Measurements from ENCODE around the gene PLBD2.
"Not testable (repeated sequence)": the region's sequence is repeated elsewhere in the genome, so short reads cannot be mapped to it uniquely, and the experiment has no call there.

PLBD2 gene

DNA sequence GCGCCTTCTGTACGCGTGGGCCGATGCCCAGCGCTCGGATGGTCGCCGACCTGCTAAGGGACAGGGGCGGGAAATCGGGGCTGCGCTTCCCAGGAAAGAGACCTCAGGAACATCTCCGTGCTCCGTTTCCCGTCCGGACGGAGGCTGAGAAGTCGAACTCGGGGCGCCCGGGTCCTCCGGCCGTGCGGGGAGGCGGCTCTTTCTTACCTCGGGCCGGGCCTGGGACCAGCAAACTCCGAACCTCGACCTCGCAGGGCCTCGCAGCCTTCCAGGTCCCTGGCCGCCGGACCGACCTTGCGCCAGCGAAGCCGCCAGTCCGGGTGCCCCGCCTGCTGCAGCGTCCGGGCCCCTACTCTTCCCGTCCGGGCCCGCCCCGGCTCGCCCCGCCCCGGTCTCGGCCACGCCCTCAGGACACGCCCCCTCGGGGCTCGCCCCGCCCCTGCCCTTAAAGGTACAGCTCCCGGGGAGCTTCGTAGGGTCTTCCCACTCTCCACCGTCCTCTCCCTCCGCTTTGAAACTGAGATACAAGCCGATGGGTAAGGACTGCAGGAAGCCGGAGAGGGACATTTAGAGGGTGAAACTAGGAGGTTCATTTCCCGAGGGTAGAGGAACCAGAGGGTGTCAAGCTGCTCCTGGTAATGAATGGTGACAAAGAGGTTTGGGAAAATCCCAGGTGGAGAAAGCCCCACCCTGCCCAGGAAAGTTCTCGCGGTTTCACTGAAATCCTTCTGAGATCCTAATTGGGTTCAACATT lies 23.4 kb upstream of the PLBD2 start, which contains the start of gene SLC8B1:
SLC8B1 (minus strand) TSS at position 324 of the 754 bp plus-strand sequence. CDS start 2,231 bp downstream, outside the sequence.
- peak; percentile 78 to 90 (median 87) for DNase-seq

DNA sequence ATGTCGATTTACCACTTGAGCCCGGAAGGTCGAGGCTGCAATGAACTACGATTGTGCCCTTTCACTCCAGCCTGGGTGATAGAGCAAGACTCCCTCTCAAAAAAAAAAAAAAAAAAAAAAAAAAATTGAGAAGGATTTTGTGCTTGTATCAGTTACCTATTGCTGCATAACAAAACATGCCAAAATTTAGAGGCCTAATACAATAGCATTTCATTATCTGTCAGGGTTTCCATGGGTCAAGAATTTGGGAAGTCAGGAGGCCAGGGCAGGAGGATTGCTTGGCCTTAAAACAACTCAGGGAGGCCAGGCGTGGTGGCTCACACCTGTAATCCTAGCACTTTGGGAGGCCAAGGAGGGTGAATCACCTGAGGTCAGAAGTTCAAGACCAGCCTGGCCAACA lies 18.8 kb upstream of the PLBD2 start:
- no peak for DNase-seq

DNA sequence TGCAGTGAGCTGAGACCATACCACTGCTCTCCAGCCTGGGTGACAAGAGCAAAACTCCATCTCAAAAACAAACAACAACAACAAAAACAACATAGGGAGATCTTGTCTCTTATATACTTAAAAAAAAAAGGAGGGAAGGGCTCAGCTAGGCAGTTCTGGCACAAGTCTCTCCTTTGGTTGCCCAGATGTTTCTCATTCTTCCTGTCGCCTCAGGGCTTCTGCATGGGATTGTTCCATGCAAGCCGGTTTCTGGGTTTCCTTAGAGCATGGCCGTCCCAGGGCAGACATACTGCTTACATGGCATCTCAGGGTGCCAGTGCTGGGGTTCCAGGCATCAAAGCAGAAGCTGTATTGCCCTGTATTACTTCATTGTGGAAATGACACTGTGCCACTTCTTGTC lies 18.3 kb upstream of the PLBD2 start:
- no peak for DNase-seq

DNA sequence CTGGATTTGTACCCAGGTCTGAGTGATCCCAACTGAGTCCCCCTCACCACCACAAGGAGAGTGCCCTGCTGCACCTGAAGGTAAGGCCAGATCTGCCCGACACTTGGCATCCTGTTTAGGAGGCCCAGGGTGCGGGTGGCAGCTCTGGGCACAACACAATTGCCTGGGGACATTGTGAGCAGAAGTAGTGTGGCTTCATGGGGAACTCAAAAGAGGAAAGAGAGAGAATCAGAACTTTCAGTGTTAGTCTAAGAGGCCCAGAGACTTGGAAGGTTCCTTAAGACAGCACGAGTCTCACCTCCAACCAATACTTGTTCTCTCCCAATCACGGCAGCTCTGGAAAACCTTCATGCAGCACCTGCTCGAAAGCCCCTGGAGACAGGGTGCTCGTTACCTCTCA lies 16.9 kb upstream of the PLBD2 start:
- DNase-seq = no peak

DNA sequence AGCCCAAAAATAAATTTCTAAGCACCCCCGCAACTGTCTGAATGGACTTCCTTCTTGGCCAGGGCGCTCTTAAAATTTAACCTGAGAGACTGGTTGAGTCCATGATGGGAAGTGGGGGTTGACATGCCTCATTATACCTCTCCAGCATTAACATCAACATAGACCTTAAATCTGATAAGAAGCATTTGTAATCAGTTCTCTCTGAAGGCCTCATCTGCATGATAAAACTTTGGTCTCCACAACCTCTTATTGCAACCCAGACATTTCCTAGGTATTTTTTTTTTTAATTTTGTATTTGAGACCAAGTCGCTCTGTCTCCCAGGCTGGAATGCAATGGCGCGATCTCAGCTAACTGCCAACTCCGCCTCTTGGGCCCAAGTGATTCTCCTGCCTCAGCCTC lies 13.1 kb upstream of the PLBD2 start:
- DNase-seq = no peak

DNA sequence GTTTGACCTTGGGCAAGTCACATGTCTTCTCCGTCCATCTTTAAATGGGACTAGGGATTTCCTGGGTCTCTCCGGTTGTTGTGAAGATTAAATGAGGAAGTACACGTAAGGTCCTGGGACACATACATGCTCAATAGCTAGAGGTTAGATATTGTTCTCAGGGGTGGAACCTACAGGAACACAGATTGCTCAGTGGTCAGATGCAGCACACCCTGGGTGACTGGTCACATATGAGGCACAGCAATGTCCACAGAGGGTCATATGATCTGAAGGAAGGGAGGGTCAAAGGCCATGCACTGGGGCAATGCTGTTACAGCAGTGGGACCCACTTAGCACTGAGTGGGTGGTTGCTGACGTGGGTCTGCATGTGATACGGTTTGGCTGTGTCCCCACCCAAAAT lies 12.0 kb upstream of the PLBD2 start:
- no peak for DNase-seq

DNA sequence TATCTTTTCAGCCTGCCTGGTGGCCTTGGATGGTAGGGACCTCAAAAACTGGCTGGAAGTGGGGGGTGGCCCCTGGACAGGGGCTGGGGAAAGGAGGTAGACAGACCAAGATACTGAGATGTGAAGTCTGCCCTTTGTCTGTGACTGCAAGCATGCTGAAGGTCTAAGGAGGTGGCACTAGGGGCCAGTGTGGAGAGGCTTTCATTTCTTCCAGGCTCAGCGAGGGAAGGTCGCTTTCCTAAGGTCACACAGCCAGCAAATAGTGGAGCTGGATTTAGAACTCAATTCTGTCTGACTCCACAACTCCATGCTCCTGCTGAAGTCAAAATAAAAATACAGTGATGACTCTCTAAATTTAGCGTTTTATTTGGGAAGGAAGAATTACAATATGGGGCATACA lies 11.3 kb upstream of the PLBD2 start:
- DNase-seq = no peak

DNA sequence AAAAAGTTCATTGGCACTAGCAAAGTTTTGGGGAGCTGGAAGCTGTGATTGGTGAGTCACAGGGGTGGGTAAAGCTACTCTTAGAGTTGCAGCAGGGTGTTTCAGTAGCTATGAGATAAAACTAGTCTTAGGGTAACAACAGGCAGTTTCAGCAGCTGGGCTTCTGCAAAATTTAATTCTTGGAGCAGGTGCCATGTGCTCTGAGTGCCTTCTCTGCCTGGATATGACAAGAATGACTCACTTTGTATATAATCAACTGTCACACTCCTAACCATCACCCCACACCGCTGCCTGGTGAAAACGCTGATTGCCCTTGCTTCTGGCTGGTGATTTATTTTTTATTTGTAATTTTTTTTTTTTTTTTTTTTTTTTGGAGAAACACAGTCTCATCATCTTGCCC lies 10.5 kb upstream of the PLBD2 start:
- DNase-seq = no peak

DNA sequence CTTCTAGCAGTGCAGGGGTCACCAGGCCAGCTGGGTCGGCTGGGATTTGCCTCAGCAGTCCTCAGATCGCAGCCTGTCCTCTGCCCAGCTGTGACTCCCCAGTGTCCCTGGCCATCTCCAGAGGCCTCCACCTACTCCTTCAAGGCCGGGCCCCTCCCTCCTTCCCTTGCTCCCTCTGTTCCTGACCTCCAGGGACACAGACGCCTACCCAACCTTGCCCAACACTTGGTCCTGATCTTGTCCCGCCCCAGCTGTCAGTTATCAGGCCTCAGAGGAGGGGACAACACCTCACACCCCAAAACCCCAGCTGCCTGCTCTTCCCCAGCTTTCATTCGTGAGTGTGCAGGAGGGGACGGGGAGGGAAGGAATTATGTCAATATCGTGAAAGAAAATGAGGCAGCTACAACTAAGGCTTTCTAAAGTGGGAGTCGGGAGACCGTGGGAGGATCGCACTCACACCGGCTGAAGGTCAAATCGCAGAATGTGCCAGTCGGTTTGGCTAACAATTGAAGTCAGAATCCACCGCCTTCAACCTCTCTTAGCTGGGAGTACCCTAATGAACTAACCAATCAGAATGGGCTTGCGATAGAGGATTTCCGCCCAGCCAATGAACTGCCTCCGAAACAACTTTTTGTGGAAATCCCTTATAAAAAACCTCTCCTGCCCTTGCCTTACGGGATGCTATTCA lies 9.4 kb upstream of the PLBD2 start:
- no peak for DNase-seq

DNA sequence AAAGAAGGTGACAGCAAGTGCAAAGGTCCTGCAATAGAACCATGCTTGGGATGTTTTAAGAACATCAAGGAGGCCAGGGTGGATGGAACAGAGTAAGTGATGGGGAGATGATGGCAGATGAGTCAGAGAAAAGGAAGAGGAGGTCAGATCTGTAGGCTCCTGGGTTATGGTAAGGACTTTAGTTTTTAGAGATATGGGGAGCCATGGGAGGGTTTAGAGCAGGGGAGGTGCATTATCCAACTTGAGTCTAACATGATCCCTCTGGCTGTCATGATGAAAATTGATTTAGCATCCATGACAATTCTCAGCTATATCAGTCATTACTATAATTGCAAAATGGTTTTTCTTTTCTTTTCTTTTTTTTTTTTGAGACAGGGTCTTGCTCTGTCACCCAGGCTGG lies 7.3 kb upstream of the PLBD2 start:
- no peak for DNase-seq

DNA sequence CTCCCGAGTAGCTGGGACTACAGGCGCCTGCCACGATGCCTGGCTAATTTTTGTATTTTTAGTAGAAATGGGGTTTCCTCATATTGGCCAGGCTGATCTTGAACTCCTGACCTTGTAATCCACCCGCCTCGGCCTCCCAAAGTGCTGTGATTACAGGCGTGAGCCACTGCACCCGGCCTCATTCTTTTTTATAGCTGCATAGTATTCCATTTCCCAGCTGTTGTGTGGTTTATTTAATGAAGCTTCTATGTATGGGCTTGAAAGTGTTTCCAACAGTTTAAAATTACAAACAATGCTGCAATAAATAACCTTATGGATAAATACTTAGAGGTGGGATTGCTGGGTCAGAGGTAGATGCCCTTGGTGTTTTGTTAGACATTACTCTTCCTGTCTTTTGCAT lies 4.2 kb upstream of the PLBD2 start:
- DNase-seq = not testable (repeated sequence)

DNA sequence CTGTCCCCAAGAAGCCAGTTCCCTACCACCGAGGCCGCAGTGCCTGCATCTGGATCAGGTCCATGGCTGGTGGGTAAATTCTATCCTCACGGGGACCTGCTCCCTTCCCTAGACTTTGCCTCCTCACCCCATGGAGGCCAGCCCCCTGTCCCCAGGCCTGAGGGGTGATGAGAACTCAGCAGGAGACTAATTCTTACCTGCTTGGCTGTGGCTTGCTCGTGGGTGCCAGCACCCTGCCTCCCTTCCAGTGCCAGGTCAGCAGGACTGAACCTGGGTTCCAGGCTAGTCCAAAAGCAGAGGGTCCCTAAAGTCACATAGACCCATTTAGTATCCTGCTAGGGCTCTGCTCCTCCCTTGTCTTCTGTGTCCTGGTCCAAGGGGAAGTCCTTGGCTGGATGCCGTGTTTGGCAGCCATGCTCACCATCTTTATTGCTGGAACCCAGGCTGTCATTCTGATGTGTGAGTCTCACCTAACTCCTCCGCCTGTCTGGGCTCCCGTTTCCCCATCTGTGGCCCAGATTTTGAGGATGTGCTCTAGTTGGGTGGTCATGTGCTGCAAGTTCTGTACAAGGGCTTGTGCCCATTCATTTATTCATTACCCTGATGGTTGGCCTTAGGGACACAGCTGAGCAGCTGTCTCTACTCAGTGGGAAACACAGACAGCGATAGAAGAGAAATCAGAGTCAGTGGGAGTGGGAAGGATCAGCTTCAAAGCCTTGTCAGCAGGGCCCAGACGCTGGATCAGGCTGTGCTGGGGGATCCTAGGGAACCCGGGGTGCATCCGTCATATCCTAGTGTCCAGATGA lies 949 bp downstream of the PLBD2 start:
- DNase-seq = no peak

DNA sequence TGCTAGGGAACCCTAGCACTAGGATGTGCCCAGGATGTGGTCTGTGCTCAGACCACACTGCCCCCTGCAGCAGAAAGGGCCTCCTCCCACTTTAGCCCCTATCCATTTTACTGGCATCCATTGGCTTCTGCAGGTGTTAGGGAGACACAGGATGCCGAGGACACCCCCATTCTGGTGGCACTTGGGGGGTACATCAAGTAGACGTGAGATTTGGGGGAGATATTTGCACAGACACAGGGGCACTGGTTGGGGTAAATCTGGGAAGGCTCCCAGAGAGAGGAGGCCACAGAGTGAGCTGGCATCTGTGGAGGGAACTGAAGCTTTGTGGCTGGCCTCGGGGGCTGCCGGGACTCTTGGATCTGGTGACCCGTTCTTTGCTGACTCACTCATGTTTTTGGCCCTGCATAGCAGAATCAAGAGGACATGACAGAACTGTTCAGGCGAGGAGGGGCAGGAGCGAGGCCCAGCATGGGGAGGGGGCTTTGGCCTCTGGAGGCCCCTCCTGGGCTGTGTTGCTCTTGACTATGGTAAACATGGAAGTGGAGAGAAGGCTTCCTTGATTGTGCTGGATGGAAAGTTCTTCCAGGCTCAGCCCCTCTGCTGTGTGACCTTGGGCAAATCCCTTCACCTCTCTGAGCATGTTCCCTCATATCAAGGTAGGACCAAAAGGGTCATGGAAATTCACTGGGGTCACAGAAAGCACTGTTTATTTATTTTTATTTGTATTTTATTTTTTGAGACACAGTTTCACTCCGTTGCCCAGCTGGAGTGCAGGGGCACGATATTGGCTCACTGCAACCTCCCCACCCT lies 1.8 kb downstream of the PLBD2 start:
- DNase-seq = no peak

DNA sequence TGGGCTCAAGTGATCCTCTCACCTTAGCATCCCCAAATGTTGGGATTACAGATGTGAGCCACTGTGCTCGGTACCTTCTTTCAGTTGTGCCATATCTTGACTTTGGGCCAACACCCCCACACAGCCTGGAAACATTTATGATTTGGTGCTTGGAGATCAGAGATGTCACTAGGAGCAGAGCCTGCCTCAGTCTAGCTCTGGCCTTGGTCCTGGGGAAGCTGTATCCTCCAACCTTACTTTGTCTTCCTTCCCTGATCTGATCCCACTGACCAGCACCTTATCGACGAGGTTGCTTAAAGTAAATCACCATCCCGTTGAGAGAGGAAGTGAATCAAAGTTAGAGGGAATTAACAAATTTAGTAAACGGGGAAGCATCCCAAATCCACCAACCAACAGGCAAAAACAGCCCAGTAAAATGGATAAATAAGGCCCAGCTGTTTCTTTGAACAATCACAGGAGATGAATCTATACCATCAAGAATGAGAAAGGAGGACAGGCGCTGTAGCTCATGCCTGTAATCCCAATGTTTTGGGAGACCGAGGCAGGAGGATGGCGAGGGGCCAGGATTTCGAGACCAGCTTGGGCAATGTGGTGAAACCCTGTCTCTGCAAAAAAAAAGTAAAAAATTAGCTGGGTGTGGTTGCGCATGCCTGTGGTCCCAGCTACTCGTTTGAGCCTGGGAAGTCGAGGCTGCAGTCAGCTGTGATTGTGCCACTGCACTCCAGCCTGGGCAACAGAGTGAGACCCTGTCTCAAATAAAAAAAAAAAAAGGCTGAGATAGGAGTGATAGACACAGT lies 3.4 kb downstream of the PLBD2 start:
- DNase-seq = no peak

DNA sequence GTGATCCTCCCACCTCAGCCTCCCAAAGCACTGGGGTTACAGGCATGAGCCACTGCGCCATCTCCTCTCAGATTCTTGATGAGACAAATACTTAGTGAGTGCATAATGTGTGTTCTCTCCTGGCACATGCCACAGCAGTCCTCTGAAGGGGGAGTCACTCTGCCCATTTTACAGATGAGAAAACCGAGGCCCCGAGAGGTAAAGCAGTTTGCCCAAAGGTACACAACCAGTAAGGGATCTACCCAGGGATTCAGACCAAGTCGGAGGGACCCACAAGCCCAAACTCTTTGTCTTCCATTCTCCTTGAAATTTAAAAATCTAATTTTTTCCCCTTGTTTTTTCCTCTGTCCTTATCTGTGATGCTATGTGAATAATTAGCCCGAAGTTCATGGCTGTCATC lies 6.3 kb downstream of the PLBD2 start:
- DNase-seq = no peak

DNA sequence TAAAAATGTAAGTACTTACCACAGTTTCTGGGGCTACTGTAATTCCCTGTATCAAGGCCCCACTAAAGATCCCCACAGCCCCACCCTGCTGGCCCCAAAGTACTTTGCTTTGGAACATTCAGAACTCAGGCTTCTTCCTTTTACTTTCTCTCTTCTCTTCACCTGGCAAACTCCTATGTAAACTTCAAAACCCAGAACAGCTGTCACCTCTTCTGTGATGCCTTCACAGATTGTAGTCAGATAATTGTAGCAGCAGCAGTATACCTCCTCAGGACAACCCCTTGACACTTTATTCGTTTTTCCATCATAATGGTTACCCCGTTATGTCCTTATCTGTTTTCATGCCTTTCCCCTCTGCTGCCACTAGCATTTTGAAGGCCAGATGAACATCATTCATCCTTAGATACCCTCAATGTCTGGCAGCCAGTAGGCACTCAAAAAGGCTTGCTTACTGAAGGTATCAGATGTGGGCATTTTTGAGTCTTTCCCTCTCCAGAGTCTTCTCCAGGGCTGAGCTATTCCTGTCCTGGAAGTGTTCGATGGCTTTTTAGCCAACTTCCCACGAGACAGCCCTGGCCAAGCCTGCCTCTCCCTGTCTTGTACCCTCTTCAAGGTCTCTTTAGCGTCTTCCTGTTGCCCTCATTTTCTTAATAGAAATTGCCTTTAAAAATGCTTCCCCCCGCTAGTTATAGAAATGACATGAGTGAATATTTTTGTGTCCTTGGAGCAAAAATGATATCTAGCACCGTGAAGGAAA lies 7.4 kb downstream of the PLBD2 start:
- no peak for DNase-seq

DNA sequence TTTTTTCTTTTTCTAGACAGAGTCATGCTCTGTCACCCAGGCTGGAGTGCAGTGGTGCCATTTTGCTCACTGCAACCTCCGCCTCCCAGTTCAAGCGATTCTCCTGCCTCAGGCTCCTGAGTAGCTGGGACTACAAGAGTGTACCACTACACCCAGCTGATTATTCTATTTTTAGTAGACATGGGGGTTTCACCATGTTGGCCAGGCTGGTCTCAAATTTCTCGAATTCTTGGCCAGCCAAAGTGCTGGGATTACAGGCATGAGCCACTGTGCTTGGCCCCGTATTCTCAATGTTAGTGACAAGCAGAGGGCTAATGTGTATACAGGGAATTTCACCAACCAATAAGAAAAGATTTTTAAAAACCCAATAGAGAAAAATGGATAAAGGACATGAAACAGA lies 8.4 kb downstream of the PLBD2 start:
- no peak for DNase-seq

DNA sequence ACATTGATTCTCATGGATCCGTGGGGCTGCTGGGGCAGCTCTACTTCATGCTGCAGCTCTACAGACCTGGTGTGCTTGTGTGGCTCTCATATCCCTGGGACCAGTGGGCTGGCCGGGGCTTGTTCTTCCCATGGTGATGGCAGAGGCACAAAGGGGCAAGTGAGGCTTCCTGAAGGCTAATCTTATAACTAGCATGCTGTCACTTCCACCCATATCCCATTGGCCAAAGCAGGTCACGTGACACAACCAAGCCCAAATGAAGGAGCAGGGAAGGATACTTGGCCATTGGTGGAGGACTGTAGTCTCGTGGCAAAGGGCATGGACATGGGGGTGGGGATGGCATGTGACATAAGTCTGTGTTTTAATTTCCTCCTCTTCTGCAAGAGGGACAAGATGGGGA lies 9.9 kb downstream of the PLBD2 start:
- DNase-seq = no peak

DNA sequence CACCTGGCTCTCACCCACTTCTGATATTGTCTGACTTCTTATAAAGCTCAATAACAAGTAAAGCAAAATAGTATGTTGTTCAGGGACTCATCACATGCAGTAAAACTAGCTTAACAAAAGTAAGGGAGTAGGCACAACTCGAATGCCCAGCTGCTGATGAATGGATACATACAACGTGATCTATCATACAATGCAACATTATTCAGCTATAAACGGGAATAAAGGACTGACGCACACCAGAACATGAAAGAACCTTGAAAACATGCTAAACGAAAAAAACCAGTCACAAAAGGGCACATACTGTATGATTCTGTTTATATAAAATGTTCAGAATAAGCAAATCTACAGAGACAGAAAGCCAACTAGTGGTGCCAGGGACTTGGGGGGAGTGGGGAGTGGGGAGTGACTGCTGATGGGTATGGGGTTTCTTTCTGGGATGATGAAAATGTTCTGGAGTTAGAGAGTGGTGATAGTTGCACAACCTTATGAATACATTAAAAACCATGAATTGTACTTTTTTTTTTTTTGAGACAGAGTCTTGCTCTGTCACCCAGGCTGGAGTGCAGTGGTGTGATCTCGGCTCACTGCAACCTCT lies 11.1 kb downstream of the PLBD2 start:
- DNase-seq = no peak

DNA sequence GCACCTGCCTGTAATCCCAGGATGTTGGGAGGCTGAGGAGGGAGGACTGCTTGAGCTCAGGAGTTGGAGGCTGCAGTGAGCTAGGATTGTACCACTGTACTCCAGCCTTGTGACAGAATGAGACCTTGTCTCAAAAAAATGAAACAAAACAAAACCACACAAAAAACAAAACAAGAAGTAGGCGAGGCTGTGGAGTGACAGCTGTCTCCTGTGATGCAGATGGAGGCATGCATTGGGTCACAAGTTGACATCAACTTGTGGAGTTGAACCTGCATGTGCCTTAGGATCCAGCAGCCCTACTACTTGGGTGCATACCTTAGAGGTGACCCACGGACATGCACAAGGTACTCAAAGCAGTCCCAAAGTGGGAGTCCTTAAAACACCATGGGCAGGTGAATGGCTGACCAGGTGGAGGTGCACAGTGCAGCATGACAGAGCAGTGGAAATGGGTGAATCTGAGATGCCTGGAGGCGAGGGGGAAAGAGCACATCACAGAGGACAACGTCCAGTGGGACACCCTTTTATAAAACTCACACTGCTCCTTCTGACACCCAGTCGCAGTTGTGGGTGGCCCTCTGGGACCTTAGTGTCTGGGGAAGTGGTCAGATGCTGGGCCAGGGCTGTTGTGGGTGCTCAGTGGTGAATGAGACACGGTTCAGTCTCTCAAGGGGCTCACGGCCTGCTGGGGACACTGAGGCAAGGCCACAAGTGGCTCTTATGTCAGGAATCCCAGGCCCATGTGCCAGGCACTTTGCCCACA lies 12.7 kb downstream of the PLBD2 start:
- no peak for DNase-seq
